HEK293T (cell line): ENCODE data around the gene HOOK1.

Experiments
- ELF4 ChIP-seq: fragments of 450-650 bp; IDR thresholded peaks from 2 replicates; pipeline ENCODE4 v1.6.1; 2017; ENCODE audit warnings: antibody characterized with exemption
- FOXM1 ChIP-seq: fragments of 450-650 bp; IDR thresholded peaks from 2 replicates; pipeline ENCODE4 v1.6.1; 2017; ENCODE audit warnings: mild to moderate bottlenecking, borderline replicate concordance
- L3MBTL2 ChIP-seq: fragments of 450-650 bp; conservative IDR thresholded peaks from 2 replicates; pipeline ENCODE4 v1.6.1; 2016; ENCODE audit warnings: mild to moderate bottlenecking
- NFRKB ChIP-seq: fragments of 450-650 bp; IDR thresholded peaks from 2 replicates; pipeline ENCODE4 v1.6.1; 2016; ENCODE audit warnings: mild to moderate bottlenecking, moderate library complexity
- SP1 ChIP-seq: fragments of 450-650 bp; IDR thresholded peaks from 2 replicates; pipeline ENCODE4 v1.6.1; 2017
- TARDBP ChIP-seq: fragments of 450-650 bp; IDR thresholded peaks from 2 replicates; pipeline ENCODE4 v1.6.1; 2016
- ZNF384 ChIP-seq: fragments of 450-650 bp; IDR thresholded peaks from 2 replicates; pipeline ENCODE4 v1.6.1; 2016
- TF ChIP-seq, protein P1 (sequence below): fragments of 450-650 bp; IDR thresholded peaks from 2 replicates; pipeline ENCODE4 v1.6.1; 2016

DNA sequence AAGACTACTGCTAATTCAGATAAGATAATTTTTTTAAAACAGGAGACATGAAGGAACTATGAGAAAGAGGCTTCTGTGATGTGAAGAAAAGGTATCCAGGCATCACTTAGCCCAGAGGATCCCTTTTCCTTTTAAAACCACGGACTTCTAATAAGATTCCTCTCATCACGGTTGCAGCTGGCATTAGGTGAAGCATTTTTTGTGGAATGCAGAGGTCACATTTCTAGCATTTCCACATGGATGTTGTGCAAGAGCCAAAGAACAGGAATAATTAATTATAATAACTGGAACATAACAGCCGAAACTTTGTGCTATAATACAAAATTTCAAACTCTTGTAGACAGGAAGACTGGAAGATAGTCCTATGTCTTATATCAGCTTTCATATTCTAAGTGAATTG lies 84.2 kb downstream of the HOOK1 start:
- TF ChIP-seq TARDBP (no peak), ELF4 (no peak), L3MBTL2 (no peak), FOXM1 (no peak), SP1 (no peak), NFRKB (no peak), ZNF384 (no peak)
- TF ChIP-seq, protein P1, sequence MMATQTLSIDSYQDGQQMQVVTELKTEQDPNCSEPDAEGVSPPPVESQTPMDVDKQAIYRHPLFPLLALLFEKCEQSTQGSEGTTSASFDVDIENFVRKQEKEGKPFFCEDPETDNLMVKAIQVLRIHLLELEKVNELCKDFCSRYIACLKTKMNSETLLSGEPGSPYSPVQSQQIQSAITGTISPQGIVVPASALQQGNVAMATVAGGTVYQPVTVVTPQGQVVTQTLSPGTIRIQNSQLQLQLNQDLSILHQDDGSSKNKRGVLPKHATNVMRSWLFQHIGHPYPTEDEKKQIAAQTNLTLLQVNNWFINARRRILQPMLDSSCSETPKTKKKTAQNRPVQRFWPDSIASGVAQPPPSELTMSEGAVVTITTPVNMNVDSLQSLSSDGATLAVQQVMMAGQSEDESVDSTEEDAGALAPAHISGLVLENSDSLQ: no peak
